Renal pelvis (tissue), 12 donors: ENCODE data around the gene SYT5. TPM values are rescaled to one million over a fixed set of nuclear protein-coding genes. Genes with fewer than 3 reads are reported as not detected.
"Not testable (repeated sequence)": the region's sequence is repeated elsewhere in the genome, so short reads cannot be mapped to it uniquely, and the experiment has no call there.

Experiments used
- DNase-seq: peaks from one replicate; pipeline ENCODE4 v3.0.0-alpha.2; 2013
- long read RNA-seq, 16 experiments: transcript quantifications; one replicate each; lab custom pipeline, GENCODE V29; 2026
- polyA plus RNA-seq, 3 donors: library from polyadenylated mRNA; unstranded; fragments of 120-200 nt; gene quantifications; one replicate each; pipeline ENCODE4 v1.2.1, GENCODE V29; 2013; ENCODE audit not compliant: insufficient read length in 3 of 3

The SYT5 gene
- under 1 TPM; 0.30 to 0.47 (median 0.41) TPM for polyA plus RNA-seq
- long read RNA-seq, donor 1 = 0 reads
- long read RNA-seq, donor 2 = 0 reads
- long read RNA-seq, donor 3 = 0 reads
- long read RNA-seq, donor 4 = 0 reads
- long read RNA-seq, donor 5 = 0 reads
- long read RNA-seq, donor 6 = 0 reads
- long read RNA-seq, donor 7 = 0 reads
- long read RNA-seq, donor 8 = 0 reads
- long read RNA-seq, donor 9 = 0 reads
- long read RNA-seq, donor 10 = 0 reads
- long read RNA-seq, donor 11 = 0 reads
- long read RNA-seq, donor 12 = 0 reads
- long read RNA-seq, donor 13 = 0 reads
- long read RNA-seq, donor 14 = 0 reads
- long read RNA-seq, donor 15, partial matches to known transcripts = 0 of 2 reads
- long read RNA-seq, donor 15, other reads (novel, unspliced or antisense) = 0 of 2 reads
- long read RNA-seq, donor 16 = 0 reads

- no peak for DNase-seq
Observed at GRCh38 chr19:55179606-55180484, at the start of gene SYT5. SYT5 (minus strand) TSS chr19:55180289; CDS start chr19:55179041, 1,248 bp downstream.

DNA sequence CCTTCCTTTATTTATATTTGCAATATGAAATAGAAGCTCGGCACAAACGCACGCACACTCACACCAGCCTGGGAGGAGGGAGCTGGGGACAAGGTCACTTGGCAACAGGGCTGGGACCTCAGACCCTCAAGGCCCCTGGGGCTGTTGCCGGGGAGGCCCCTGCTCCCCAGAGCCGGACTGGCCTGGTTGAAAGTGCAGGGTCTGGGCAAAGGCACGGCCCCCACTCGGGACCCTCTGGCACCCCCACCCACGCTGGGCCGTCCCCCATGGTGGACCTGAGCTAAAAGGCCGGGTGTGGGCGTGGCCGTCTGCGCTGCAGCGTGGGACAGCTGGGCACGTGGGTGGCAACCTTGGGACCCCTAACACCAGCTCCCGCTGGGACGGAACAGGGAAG, 49.7 kb upstream of the SYT5 start:
- no peak for DNase-seq

DNA sequence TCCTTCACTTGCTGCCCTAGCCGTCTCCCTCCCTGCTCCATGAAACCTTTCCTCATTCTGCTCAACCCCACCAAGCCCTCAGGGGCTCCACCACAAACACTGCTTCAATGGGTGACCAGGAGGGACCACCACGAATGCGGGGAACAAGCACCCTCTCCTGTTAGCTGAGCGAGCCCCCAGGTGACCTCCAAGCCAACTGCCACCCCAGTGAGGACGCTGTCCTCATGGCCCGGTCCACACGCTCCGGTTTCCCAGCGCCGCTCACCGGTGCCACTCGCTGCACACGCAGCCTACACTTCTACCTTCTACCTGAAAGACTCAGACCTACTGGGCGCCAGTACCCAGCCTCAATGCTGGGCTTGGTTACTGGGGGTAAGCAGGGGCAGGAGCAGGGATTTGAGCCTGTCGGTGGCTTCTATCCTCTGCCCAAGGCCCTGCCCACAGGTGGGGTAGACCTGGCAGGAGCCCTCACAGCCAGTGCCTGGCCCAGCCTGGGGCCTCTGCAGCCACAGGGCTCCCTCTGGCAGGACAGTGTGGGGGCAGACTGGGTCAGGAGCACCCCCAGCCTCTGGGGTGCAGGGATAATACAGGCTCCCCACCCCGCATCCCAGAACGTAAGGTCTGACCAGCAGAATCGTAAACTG, 49.2 kb upstream of the SYT5 start:
- no peak for DNase-seq

GRCh38 chr19:55228403-55229031, 48.4 kb upstream of the SYT5 start, which contains the start of gene TMEM86B:
TMEM86B (minus strand) TSS chr19:55228763; CDS start chr19:55228741, 22 bp downstream.
- no peak for DNase-seq

- no peak for DNase-seq
Observed at GRCh38 chr19:55228015-55228391, 47.9 kb upstream of the SYT5 start.

GRCh38 chr19:55227241-55228014, 47.3 kb upstream of the SYT5 start:
- no peak for DNase-seq

DNA sequence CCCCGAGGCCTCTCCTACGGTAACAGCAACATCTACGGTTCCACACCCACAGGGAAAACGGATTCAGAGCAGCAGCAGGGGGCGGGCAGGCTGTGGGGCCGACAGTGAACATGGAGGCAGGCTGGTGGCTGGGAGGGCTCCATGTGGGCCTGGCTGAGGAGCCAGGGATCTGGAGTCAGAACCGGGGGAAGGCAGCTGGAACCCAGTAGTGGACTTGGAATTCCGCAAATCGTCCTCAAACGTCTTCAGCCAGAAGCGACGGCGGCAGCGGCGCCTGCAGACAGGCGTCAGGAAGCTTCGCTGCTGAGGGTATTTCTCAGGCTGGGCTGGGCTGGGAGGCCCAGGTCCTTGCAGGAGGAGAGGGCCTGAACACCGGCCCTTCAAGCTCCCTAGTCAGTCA, 46.7 kb upstream of the SYT5 start:
- DNase-seq = no peak

GRCh38 chr19:55226273-55226672, 46.2 kb upstream of the SYT5 start:
- DNase-seq = no peak

- no peak for DNase-seq
Observed at GRCh38 chr19:55225415-55225958, 45.4 kb upstream of the SYT5 start.

- not testable (repeated sequence) for DNase-seq
Observed at GRCh38 chr19:55224679-55225414, 44.8 kb upstream of the SYT5 start.

DNA sequence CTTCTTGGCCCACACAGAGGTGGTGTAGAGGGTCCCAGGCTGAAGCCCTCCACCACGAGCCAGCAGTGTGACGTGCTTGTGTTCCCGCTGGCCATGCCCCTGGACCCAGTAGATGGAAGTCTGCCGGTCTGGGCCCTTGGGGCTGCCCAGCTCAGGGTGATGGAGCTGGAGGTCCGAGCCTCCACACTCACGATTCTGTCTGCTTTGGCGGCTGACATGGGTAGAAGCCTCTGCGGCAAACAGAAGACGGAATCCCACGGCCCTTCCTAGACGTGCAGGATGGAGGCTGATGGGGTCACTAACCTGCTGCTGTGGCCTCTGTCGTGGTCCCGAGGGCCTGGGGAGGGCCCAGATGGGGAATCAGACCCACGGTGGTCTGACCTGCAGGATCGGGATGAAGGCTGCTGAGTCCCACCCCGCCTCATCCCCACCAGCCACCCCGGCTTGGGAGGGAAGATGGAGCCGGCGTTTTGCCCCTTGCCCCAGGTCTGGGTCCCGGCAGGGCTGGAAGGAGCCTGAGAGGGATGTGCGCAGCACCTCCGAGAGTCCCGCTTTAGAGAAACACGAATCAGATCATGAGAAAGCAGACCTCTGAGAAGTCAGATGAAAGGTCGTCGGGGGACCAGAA, 44.1 kb upstream of the SYT5 start:
- DNase-seq = no peak

DNA sequence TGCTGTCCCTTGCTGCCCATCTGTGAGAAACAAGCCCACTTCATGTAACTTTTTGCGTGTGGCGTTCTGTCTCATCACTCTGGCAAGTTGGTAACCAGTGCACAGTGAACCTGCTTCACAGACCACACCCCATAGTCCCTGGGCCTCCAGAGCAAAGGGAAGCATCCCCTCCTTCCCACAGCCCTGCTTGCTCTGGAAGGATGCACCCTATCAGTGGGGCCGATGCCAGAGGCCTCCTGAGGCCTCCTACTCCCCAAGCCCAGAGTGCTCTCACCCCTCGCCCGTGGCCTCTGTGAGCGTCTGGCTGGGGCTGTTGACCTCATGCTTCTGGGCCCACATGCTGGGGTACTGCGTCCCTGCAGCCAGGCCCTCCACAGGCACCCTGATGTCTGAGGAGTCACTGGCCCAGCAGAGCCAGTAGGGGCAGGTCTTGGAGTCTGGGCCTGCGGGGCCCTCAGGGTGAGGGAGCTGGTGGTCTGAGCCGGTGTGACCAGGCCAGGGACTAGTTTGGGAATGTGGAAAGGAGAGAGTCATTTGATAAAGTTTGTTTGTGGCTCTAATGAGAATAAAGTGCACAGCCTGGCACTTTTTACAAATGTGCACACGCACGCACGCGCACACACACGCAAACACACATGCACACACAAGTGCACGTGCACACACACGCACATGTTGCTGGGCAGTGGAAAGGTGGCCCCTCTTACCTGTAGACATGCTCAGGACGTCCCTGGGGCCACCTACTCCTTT, 43.4 kb upstream of the SYT5 start:
- no peak for DNase-seq

DNA sequence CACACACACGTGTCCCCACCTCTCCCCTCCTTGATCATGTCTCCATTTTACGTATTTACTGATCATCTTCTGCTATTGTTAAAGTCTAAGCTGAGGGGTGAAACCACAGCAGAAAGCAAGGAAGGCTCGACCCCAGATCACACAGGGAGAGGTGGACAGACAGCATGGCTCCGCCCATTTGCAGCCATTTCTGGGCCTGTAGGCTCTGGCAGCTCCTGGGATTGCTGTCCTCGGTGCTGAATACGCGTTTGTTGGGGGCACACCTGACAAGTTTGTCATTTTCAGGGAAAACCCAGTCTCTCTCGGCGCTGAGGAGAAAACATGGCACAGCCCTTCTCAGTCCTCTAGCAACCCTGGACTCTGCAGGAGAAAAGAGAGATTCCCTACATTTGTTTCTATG, 40.4 kb upstream of the SYT5 start:
- no peak for DNase-seq

GRCh38 chr19:55216461-55217198, 36.5 kb upstream of the SYT5 start:
- DNase-seq = peak; percentile 81

DNA sequence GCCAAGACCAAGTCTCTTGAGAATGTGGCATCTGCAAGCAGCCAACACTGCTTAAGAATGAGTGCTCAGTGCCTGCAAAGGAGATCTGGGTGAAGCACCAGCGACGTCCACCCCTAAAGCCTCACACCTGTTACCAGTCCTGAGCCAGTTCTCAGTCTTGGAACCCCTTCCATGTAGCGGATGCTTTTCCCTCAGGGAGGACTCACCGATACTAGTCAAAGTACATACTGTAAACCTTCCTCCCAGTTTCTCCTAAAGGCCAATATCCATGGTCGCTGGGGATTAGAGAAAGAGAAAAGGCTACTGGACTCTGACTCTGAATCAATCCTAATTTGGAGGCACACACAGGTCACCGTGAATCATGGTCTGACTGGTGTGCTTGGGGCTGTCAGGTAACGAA, 33.5 kb upstream of the SYT5 start:
- no peak for DNase-seq

DNA sequence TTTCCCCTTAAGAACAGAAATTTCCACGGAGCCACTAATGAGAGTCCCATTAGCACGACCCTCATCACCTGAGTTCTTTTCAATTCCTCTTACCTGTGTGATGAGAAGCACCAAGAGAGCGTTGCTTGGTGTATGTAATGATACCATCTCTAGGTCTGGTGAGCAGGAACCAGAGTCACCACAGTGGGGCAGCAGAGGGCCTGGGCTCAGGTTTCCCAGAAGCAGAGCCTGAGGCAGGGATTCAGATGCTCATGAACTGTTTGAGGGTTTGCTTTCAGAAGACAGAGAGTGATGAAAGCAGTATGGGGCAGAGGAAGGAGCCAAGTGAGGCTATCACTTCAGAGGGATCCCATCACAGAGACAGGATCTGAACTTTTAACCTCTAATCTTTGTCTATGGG, 32.4 kb upstream of the SYT5 start:
- DNase-seq = no peak

- DNase-seq = no peak
Observed at GRCh38 chr19:55209693-55210472, 29.8 kb upstream of the SYT5 start.
